Breast epithelium (tissue), 4 donors: ENCODE measurements around the gene SF3B1. TPM values are rescaled to one million over a fixed set of nuclear protein-coding genes. Genes with fewer than 3 reads are reported as not detected.

ENCODE experiments used
- DNase-seq, 2 donors: peaks; one replicate each; pipeline ENCODE4 v3.0.0-alpha.2; 2019; ENCODE audit warnings: low spot score in 2 of 2
- H3K27ac ChIP-seq, 2 donors: fragments of 200-600 bp; sonication (generic) in 1 of 2; one replicate each; pipeline ENCODE4 v1.5.1; 2016 to 2019; ENCODE audit warnings: mild to moderate bottlenecking in 1 of 2
- H3K27me3 ChIP-seq, 2 donors: fragments of 200-600 bp; sonication (generic) in 1 of 2; one replicate each; pipeline versions ENCODE4 v1.5.1 to v1.6.0; 2017 to 2019; ENCODE audit warnings: control low read depth in 1 of 2, mild to moderate bottlenecking in 1 of 2
- H3K36me3 ChIP-seq: fragments of 200-600 bp; one replicate; pipeline ENCODE4 v1.5.1; 2019
- H3K4me1 ChIP-seq, 2 donors: fragments of 200-600 bp; sonication (generic); one replicate each; pipeline ENCODE4 v1.5.1; 2016 to 2019; ENCODE audit warnings: control low read depth in 1 of 2
- H3K4me3 ChIP-seq, 3 donors: fragments of 200-600 bp; sonication (generic); 1 replicate in 2 of 3; 2 replicates in 1 of 3; pipeline ENCODE4 v1.5.1; 2016 to 2019; ENCODE audit warnings: mild to moderate bottlenecking in 3 of 3, moderate library complexity in 2 of 3
- H3K9me3 ChIP-seq, 2 donors: fragments of 200-600 bp; sonication (generic) in 1 of 2; one replicate each; pipeline ENCODE4 v1.5.1; 2016 to 2019; ENCODE audit warnings: control low read depth in 1 of 2
- POLR2A ChIP-seq: fragments of 450-650 bp; IDR thresholded peaks from one replicate; pipeline ENCODE4 v1.6.1; 2016; ENCODE audit warnings: antibody characterized with exemption, mild to moderate bottlenecking, moderate library complexity
- POLR2AphosphoS5 ChIP-seq, 3 donors: sonication (generic); formaldehyde crosslinking; IDR thresholded peaks; one replicate each; pipeline ENCODE4 v1.6.1; 2017; ENCODE audit warnings: antibody characterized with exemption in 3 of 3
- intact Hi-C: fragments of 100-400 bp; cut with DNase I; formaldehyde crosslinking; loops from one replicate; pipeline ENCODE4 v1.15.1; 2023; ENCODE audit warnings: low total_unique reads
- total RNA-seq, 3 donors: library from RNA; depleted of rRNA; stranded (reverse); fragments of >200 nt; gene quantifications; one replicate each; pipeline ENCODE4 v1.1.0, GENCODE V29; 2016
- TF ChIP-seq, protein P1 (sequence below), 3 donors: fragments of 450-650 bp; IDR thresholded peaks; one replicate each; pipeline ENCODE4 v1.5.1; 2016 to 2017; ENCODE audit warnings: antibody characterized with exemption in 3 of 3, mild to moderate bottlenecking in 3 of 3, moderate library complexity in 3 of 3

SF3B1 gene
- total RNA-seq, 3 donors from 2014 or later: 403 to 552 (median 415) TPM

DNA sequence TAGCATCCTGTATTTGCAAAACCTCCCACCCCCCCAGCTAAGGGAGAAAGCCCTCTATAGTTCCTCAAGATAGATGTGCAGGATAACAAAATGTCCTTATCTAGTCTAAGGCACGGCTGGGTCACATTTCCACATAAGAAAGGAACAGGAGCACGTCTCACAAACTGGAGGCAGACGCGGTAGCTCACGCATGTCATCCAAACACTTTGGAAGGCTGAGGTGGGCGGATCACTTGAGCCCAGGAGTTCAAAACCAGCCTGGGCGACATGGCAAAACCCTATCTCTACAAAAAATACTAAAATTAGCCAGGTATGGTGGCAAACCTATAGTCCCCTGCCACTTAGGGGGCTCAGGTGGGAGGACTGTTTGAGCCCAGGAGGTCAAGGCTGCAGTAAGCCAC lies 9.3 kb downstream of the SF3B1 start:
- intact Hi-C loops: no loop called here
- peaks cover 0 to 10% of the 10 kb centered on the region in 2 donors for H3K4me1 ChIP-seq
- peaks cover 4% of the 10 kb centered on the region for H3K36me3 ChIP-seq
- H3K4me3 ChIP-seq: peak overlapping the region in 1 of 3 donors; percentile 17
- no peaks in the 10 kb centered on the region for H3K27me3 ChIP-seq
- DNase-seq: no peak
- no peaks in the 10 kb centered on the region for H3K9me3 ChIP-seq
- TF ChIP-seq, protein P1, sequence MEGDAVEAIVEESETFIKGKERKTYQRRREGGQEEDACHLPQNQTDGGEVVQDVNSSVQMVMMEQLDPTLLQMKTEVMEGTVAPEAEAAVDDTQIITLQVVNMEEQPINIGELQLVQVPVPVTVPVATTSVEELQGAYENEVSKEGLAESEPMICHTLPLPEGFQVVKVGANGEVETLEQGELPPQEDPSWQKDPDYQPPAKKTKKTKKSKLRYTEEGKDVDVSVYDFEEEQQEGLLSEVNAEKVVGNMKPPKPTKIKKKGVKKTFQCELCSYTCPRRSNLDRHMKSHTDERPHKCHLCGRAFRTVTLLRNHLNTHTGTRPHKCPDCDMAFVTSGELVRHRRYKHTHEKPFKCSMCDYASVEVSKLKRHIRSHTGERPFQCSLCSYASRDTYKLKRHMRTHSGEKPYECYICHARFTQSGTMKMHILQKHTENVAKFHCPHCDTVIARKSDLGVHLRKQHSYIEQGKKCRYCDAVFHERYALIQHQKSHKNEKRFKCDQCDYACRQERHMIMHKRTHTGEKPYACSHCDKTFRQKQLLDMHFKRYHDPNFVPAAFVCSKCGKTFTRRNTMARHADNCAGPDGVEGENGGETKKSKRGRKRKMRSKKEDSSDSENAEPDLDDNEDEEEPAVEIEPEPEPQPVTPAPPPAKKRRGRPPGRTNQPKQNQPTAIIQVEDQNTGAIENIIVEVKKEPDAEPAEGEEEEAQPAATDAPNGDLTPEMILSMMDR (IDR thresholded peaks at IDR 0.05): no peak
- TF ChIP-seq POLR2AphosphoS5 (IDR thresholded peaks at IDR 0.05): no peak
- no peak for TF ChIP-seq POLR2A
- no peak overlapping the region for H3K27ac ChIP-seq

DNA sequence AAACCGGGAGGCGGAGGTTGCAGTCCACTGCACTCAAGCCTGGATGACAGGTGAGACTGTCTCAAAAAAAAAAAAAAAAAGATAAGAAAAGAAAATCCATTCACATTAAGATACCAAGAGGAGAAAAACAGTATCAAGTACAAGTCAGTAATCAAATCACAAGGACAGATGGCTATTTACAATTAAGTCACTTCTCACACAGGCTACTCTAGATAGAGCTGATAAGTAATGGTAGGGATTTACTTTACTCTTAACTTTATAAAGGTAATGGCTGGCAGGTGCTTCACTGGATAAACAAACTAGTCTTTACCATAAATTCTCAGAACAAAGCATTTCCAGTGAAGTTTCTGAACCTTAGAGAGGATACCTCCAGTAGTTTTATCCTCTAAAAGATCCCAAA lies 11.5 kb downstream of the SF3B1 start:
- no peaks in the 10 kb centered on the region for H3K27me3 ChIP-seq
- no peaks in the 10 kb centered on the region for H3K9me3 ChIP-seq
- no peak overlapping the region for H3K27ac ChIP-seq
- intact Hi-C loops: no loop called here
- no peak overlapping the region for H3K4me3 ChIP-seq
- H3K4me1 ChIP-seq: peaks cover 0 to 3% of the 10 kb centered on the region in 2 donors
- TF ChIP-seq POLR2A (no peak), POLR2AphosphoS5 (IDR thresholded peaks at IDR 0.05) (no peak)
- TF ChIP-seq, protein P1 (IDR thresholded peaks at IDR 0.05): no peak
- H3K36me3 ChIP-seq: peaks cover 4% of the 10 kb centered on the region
- DNase-seq: no peak

DNA sequence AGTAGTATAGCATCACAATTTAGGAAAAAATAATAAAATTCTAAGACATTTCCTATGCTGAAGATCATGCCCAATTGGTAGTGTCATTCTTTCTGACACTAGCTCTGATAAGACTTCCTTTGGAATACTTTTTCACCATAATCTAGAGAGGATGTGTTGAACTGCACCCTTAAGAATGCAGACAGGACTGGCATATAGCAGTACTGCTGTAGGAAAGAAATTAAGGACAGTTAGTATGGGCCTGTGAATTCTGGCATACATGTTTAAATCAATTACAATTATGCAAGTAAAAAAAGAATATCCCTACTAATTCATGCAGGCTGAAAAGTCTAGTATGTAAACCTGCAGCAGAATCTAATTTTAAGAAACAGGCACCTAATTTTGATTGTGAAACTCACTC lies 15.4 kb downstream of the SF3B1 start:
- Histone ChIP-seq H3K27ac (no peak overlapping the region), H3K27me3 (no peaks in the 10 kb centered on the region), H3K36me3 (peaks cover 4% of the 10 kb centered on the region), H3K9me3 (no peaks in the 10 kb centered on the region), H3K4me3 (no peak overlapping the region), H3K4me1 (no peaks in the 10 kb centered on the region)
- no peak for DNase-seq
- intact Hi-C loops: no loop called here
- TF ChIP-seq, protein P1 (IDR thresholded peaks at IDR 0.05): no peak
- no peak for TF ChIP-seq POLR2A
- no peak for TF ChIP-seq POLR2AphosphoS5 (IDR thresholded peaks at IDR 0.05)

DNA sequence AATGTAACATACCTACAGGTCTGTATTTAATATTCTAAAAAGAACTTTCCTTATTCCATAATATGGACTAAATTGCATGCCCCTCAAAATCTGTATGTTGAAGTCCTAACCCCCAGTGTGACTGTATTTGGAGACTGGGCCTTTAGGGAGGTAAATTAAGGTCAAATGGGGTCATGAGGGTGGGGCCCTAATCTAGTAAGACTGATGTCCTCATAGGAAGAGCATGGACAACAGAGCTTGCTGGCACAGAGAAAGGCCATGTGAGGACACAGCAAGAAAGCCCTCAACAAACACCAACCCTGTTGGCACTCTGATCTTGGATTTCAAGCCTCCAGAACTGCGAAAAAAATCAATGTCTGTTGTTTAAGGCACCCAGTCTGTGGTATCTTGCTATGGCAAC lies 18.6 kb downstream of the SF3B1 start:
- intact Hi-C loops: no loop called here
- Histone ChIP-seq H3K27ac (no peak overlapping the region), H3K4me3 (no peak overlapping the region), H3K27me3 (no peaks in the 10 kb centered on the region), H3K36me3 (no peaks in the 10 kb centered on the region), H3K4me1 (no peaks in the 10 kb centered on the region), H3K9me3 (no peaks in the 10 kb centered on the region)
- TF ChIP-seq POLR2AphosphoS5 (IDR thresholded peaks at IDR 0.05) (no peak), POLR2A (no peak)
- TF ChIP-seq, protein P1 (IDR thresholded peaks at IDR 0.05): no peak
- no peak for DNase-seq

DNA sequence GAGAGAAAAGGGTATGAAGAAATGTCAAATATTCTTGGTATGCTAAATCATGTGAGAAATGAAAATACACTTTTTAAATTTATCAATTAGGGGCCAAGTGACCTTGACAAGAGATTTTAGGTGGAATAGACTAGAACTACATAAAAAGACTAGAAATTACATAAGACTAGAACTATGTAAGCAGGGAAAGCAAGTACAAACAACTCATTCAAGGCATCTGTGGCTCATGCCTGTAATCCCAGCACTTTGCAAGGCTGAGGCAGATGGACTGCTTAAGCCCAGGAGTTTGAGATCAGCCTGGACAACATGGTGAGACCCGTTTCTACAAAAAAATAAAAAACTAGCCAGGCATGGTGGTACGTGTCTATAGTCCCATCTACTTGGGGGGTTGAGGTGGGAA lies 20.3 kb downstream of the SF3B1 start:
- Histone ChIP-seq H3K9me3 (no peaks in the 10 kb centered on the region), H3K4me1 (no peaks in the 10 kb centered on the region), H3K27me3 (no peaks in the 10 kb centered on the region), H3K27ac (no peak overlapping the region), H3K36me3 (peaks cover 4% of the 10 kb centered on the region), H3K4me3 (no peak overlapping the region)
- TF ChIP-seq, protein P1 (IDR thresholded peaks at IDR 0.05): no peak
- TF ChIP-seq POLR2A: no peak
- TF ChIP-seq POLR2AphosphoS5 (IDR thresholded peaks at IDR 0.05): no peak
- intact Hi-C loops: no loop called here
- DNase-seq: no peak
